Head of caudate nucleus (tissue), 42 donors: ENCODE measurements around the gene NBL1.

ENCODE experiments used
- DNase-seq, 42 donors: peaks; one replicate each; pipeline versions ENCODE4 v3.0.0 to v3.0.0-alpha.2; 2020 to 2021; ENCODE audit warnings: mixed read lengths in 7 of 42
- intact Hi-C: fragments of 100-400 bp; cut with DNase I; formaldehyde crosslinking; loops from one replicate; pipeline ENCODE4 v1.15.0; 2022

The NBL1 gene

GRCh38 chr1:19656780-19657466 lies 12.8 kb downstream of the NBL1 start:
- no peak for DNase-seq
- intact Hi-C loops: loop anchor here (10.0 kb wide), 1 partner anchor 262 kb away; no protein-coding TSS in a partner anchor

- DNase-seq: peak in 1 of 42 donors; percentile 11
- intact Hi-C loops: loop anchor here (10.0 kb wide), 1 partner anchor 263 kb away; no protein-coding TSS in a partner anchor
These were observed 13.4 kb downstream of the NBL1 start for GRCh38 chr1:19657511-19657910.

GRCh38 chr1:19658186-19658585 lies 14.1 kb downstream of the NBL1 start:
- DNase-seq: no peak
- intact Hi-C loops: loop anchor here (10.0 kb wide), 1 partner anchor 263 kb away; no protein-coding TSS in a partner anchor

- intact Hi-C loops: no loop called here
- DNase-seq: peak in 7 of 42 donors; percentile 33 to 77 (median 50)
These were observed 17.7 kb downstream of the NBL1 start for GRCh38 chr1:19661721-19662228.

- intact Hi-C loops: no loop called here
These were observed 18.2 kb downstream of the NBL1 start for GRCh38 chr1:19662313-19662712.

DNA sequence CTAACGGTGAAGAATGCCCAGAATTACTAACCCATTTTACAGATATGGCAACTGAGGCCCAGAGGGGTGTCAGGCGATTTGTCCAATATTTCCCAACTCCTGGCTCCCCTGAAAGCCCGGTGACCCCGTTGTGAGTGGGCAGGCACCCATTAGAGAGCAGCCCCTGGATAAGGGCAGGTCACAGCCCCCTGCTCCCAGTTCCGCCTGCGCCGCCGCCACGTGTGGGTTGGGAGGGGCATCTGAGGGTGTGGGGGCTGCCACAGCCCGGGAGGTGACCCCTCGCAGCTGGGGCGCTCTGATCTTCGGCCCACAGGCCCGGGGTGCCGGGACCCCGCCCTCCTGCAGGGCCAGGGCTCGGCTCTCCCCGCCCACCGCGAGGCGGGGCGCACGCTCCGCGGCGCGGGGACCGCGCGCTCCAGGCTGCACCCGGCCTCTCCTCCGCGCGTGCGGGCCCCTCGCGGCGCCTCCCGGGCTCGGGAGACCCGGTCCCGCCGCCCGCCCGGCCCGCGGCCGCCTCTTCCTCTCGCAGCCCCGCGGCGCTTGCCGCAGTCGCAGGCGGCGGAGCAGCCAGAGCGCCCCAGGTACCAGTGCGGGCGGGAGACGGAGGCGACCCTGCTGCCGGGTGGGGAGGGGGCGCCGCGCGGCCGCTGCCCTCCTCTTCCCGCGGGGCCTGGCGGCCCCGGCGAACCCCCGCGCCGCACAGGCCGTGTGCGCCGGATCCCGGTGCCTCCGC lies 20.5 kb downstream of the NBL1 start, which contains the start of gene HTR6:
Gene HTR6, plus strand, starts transcription at position 423 of the 733 bp plus-strand sequence. CDS start 879 bp downstream, outside the sequence.
- peak in 11 of 42 donors; percentile 18 to 68 (median 53) for DNase-seq
- intact Hi-C loops: no loop called here

More at GRCh38 chr1:19662313-19662712, 18.2 kb downstream of the NBL1 start:
- peak in 1 of 42 donors; percentile 45 for DNase-seq

GRCh38 chr1:19665186-19665495 lies 21.0 kb downstream of the NBL1 start:
- no peak for DNase-seq
- intact Hi-C loops: no loop called here

DNA sequence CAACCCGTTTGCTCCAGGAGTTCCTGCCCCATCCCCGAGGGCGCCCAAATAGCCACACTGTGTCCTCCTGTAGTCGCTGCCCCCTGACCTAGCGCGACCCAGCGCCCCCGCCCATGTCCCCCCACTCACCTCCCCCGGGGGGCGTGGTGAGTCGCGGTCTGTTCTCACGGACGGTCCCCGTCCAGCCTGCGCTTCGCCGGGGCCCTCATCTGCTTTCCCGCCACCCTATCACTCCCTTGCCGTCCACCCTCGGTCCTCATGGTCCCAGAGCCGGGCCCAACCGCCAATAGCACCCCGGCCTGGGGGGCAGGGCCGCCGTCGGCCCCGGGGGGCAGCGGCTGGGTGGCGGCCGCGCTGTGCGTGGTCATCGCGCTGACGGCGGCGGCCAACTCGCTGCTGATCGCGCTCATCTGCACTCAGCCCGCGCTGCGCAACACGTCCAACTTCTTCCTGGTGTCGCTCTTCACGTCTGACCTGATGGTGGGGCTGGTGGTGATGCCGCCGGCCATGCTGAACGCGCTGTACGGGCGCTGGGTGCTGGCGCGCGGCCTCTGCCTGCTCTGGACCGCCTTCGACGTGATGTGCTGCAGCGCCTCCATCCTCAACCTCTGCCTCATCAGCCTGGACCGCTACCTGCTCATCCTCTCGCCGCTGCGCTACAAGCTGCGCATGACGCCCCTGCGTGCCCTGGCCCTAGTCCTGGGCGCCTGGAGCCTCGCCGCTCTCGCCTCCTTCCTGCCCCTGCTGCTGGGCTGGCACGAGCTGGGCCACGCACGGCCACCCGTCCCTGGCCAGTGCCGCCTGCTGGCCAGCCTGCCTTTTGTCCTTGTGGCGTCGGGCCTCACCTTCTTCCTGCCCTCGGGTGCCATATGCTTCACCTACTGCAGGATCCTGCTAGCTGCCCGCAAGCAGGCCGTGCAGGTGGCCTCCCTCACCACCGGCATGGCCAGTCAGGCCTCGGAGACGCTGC lies 21.7 kb downstream of the NBL1 start:
- intact Hi-C loops: no loop called here
- DNase-seq: peak in 2 of 42 donors; percentile 26 to 40

GRCh38 chr1:19668888-19669287 lies 24.8 kb downstream of the NBL1 start:
- intact Hi-C loops: no loop called here
- peak in 2 of 42 donors; percentile 20 to 36 for DNase-seq

- intact Hi-C loops: loop anchor here (2.0 kb wide), 1 partner anchor 36 kb away; no protein-coding TSS in a partner anchor
- no peak for DNase-seq
These were observed 26.7 kb downstream of the NBL1 start for GRCh38 chr1:19670787-19671186.

DNA sequence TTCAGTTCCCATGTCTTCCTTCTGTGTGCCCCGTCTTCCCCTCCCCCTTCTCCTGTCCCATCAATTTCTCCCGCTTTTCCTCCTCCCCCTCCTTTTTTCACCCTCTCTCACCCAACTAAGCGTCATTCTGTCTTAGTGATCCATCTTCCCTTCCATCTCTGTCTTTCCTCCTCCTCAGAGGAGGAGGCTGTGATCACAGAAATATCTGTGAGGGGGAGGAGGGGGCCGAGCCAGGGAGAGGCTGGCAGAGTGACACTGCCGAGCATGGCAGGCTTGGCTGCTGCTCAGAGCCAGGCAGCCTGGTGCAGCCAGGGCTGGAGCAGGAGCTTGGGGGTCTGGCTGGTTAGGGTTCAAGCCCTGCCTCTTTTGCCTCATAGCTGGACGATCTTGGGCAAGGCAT lies 28.1 kb downstream of the NBL1 start:
- peak in 39 of 42 donors; percentile 34 to 92 (median 73) for DNase-seq

GRCh38 chr1:19675797-19676196 lies 31.7 kb downstream of the NBL1 start:
- DNase-seq: peak in 33 of 42 donors; percentile 29 to 87 (median 63)
- intact Hi-C loops: no loop called here

More for the DNA sequence above, 28.1 kb downstream of the NBL1 start:
- intact Hi-C loops: no loop called here

- DNase-seq: peak; percentile 23 to 88 (median 71)
- intact Hi-C loops: no loop called here
These were observed 32.4 kb downstream of the NBL1 start for GRCh38 chr1:19676438-19676922.

DNA sequence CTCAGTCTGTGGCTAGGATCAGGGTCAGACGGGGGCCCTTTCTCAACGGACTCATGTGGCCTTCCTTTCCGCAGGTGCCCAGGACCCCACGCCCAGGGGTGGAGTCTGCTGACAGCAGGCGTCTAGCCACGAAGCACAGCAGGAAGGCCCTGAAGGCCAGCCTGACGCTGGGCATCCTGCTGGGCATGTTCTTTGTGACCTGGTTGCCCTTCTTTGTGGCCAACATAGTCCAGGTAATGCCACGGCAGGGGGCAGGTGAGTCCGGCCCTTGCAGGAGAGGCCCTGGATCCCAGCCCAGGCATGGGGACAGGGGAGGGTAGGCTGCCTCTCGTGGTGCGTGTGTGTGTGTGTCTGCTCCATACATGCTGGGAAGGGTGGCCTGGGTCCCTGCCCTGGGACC lies 34.4 kb downstream of the NBL1 start:
- no peak for DNase-seq
- intact Hi-C loops: no loop called here

DNA sequence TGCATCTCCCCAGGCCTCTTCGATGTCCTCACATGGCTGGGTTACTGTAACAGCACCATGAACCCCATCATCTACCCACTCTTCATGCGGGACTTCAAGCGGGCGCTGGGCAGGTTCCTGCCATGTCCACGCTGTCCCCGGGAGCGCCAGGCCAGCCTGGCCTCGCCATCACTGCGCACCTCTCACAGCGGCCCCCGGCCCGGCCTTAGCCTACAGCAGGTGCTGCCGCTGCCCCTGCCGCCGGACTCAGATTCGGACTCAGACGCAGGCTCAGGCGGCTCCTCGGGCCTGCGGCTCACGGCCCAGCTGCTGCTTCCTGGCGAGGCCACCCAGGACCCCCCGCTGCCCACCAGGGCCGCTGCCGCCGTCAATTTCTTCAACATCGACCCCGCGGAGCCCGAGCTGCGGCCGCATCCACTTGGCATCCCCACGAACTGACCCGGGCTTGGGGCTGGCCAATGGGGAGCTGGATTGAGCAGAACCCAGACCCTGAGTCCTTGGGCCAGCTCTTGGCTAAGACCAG lies 34.9 kb downstream of the NBL1 start:
- DNase-seq: no peak
- intact Hi-C loops: no loop called here

DNA sequence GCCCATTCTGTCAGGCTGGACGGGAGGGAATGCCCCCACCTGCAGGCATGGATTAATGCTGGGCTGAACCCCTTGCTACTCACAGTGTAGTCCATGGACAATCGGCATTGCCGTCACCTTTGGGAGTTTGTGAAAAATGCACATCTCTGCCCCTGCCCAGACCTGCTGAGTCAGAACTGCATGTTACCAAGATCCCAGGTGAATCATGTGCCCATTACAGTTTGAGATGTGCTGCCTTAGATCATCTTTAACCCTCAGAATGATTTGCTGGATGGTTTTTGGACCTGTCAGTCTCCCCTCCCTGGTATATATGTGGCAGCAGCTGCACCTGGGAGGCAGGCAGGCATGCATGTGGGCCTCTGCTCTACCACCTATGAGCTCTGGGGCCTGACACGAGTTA lies 35.6 kb downstream of the NBL1 start:
- DNase-seq: peak in 13 of 42 donors; percentile 14 to 69 (median 45)
- intact Hi-C loops: no loop called here

DNA sequence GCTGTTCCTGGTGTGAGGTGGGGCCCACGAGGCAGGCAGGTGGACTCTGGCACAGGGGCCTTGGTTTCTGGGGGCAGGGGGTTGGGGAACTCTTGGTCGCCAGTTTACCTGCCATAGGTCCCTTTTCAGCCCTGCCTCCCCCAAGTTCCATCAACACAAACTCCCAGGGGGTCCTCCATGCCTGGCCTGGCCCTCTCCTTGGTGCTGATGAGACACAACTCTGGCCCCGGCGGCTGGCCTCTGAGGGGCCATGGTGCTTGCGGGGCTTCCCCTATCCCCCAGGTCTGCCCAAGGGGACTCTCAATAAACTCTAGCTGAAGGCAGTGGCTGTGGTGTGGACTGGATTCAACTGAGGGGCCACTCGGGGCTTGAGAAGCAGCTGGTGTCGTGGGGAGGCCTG lies 36.5 kb downstream of the NBL1 start:
- no peak for DNase-seq
- intact Hi-C loops: no loop called here

- intact Hi-C loops: no loop called here
- DNase-seq: peak in 40 of 42 donors; percentile 32 to 92 (median 64)
These were observed 38.1 kb downstream of the NBL1 start for GRCh38 chr1:19682257-19682656.
